ENCODE data around the gene SMTNL2.

The SMTNL2 gene

GRCh38 chr17:4626734-4627256, 42.5 kb downstream of the SMTNL2 start:
- H3K4me3 ChIP-seq (ENCODE audit: low read depth, low read length) = no peak overlapping the region
- H3K36me3 ChIP-seq (replicated peaks) = no peaks in the 10 kb centered on the region
- H3K27me3 ChIP-seq (replicated peaks) = no peaks in the 10 kb centered on the region
- DNase-seq = no peak
- H3K27ac ChIP-seq = no peak overlapping the region
- no peak for TF ChIP-seq CTCF (IDR thresholded peaks at IDR 0.05; ENCODE audit: low read depth, low read length, missing control alignments)
- in situ Hi-C loops (cut with HindIII; ENCODE audit: low pct_ligation_motif_present, low sequenced_read_pairs) = no loop called here

GRCh38 chr17:4631431-4631830, 47.1 kb downstream of the SMTNL2 start:
- TF ChIP-seq CTCF (IDR thresholded peaks at IDR 0.05; ENCODE audit: low read depth, low read length, missing control alignments) = no peak
- no peaks in the 10 kb centered on the region for H3K36me3 ChIP-seq (replicated peaks)
- no peak for DNase-seq
- in situ Hi-C loops (cut with HindIII; ENCODE audit: low pct_ligation_motif_present, low sequenced_read_pairs) = no loop called here
- H3K27me3 ChIP-seq (replicated peaks) = peaks cover 11% of the 10 kb centered on the region
- no peak overlapping the region for H3K27ac ChIP-seq
- H3K4me3 ChIP-seq (ENCODE audit: low read depth, low read length) = no peak overlapping the region

DNA sequence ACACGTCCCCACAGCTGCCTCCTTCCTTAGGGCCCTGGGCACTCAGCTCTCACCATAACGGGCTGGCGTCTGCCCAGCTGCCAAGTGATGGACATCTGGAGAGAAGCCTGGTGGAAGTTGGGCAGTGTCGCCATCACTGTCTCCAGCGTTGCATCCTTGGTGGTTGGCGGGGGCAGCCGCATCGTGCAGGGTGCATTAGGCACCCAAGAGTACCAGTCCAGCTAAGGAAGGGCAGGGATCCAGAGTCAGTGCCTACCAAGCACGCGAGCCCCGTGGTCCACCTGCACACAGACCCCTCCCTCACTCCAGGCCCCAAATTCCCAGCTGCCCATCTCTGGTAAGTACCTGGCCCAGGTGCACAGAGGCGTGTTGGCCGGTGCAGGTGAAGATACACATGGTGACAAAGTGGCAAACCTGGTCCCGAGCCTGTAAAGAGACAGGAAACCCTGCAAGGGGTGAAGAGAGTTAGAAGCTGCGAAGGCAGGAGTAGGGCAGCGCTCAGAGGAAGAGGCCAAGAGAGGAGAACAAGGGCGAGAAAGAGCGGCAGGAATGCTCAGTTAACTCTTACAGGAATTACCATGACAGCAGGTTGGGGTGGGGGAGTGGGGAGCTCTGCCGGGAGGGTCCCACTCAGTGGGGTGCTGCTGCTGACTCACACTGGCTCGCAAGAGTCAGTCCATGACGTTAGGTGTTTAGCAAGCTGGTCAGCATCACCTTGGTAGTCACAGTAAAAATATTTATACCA, 47.7 kb downstream of the SMTNL2 start:
- no peaks in the 10 kb centered on the region for H3K36me3 ChIP-seq (replicated peaks)
- in situ Hi-C loops (cut with HindIII; ENCODE audit: low pct_ligation_motif_present, low sequenced_read_pairs) = no loop called here
- TF ChIP-seq CTCF (IDR thresholded peaks at IDR 0.05; ENCODE audit: low read depth, low read length, missing control alignments) = no peak
- H3K27me3 ChIP-seq (replicated peaks) = peaks cover 14% of the 10 kb centered on the region
- H3K4me3 ChIP-seq (ENCODE audit: low read depth, low read length) = no peak overlapping the region
- peak; percentile 33 for DNase-seq
- no peak overlapping the region for H3K27ac ChIP-seq

- in situ Hi-C loops (cut with HindIII; ENCODE audit: low pct_ligation_motif_present, low sequenced_read_pairs) = no loop called here
- Histone ChIP-seq H3K27ac (no peak overlapping the region), H3K36me3 (replicated peaks) (no peaks in the 10 kb centered on the region), H3K27me3 (replicated peaks) (peaks cover 19% of the 10 kb centered on the region), H3K4me3 (ENCODE audit: low read depth, low read length) (no peak overlapping the region)
- DNase-seq = no peak
- TF ChIP-seq CTCF (IDR thresholded peaks at IDR 0.05; ENCODE audit: low read depth, low read length, missing control alignments) = no peak
Measured at GRCh38 chr17:4632581-4632920, 48.2 kb downstream of the SMTNL2 start.

GRCh38 chr17:4633643-4634042, 49.3 kb downstream of the SMTNL2 start:
- TF ChIP-seq CTCF (IDR thresholded peaks at IDR 0.05; ENCODE audit: low read depth, low read length, missing control alignments) = no peak
- H3K36me3 ChIP-seq (replicated peaks) = no peaks in the 10 kb centered on the region
- DNase-seq = no peak
- H3K4me3 ChIP-seq (ENCODE audit: low read depth, low read length) = no peak overlapping the region
- no peak overlapping the region for H3K27ac ChIP-seq
- peaks cover 21% of the 10 kb centered on the region for H3K27me3 ChIP-seq (replicated peaks)
- in situ Hi-C loops (cut with HindIII; ENCODE audit: low pct_ligation_motif_present, low sequenced_read_pairs) = no loop called here

- no peak for DNase-seq
- TF ChIP-seq CTCF (IDR thresholded peaks at IDR 0.05; ENCODE audit: low read depth, low read length, missing control alignments) = no peak
- in situ Hi-C loops (cut with HindIII; ENCODE audit: low pct_ligation_motif_present, low sequenced_read_pairs) = no loop called here
- no peak overlapping the region for H3K27ac ChIP-seq
- H3K36me3 ChIP-seq (replicated peaks) = no peaks in the 10 kb centered on the region
- H3K4me3 ChIP-seq (ENCODE audit: low read depth, low read length) = no peak overlapping the region
- H3K27me3 ChIP-seq (replicated peaks) = peaks cover 29% of the 10 kb centered on the region
Measured at GRCh38 chr17:4634976-4635375, 50.6 kb downstream of the SMTNL2 start.
